ENCODE results near the gene UXT. TPM values are rescaled to one million over a fixed set of nuclear protein-coding genes. Genes with fewer than 3 reads are reported as not detected.

The UXT gene
- total and polyA plus RNA-seq, 2 experiments from 2014 or later, result 58.4 to 141 TPM

- TF ChIP-seq STAT1 (IDR thresholded peaks at IDR 0.05; ENCODE audit: unreplicated experiment), result no peak
- TF ChIP-seq POLR2AphosphoS5 (IDR thresholded peaks at IDR 0.05; ENCODE audit: low read depth), result no peak
Observed at GRCh38 chrX:47707031-47707780, 48.2 kb upstream of the UXT start (continued).

- Histone ChIP-seq H3K79me2 (replicated peaks; ENCODE audit: insufficient read depth) (no peaks in the 10 kb centered on the region), H4K20me1 (replicated peaks; ENCODE audit: insufficient read depth) (no peaks in the 10 kb centered on the region), H3K27me3 (ENCODE audit: insufficient read depth) (no peaks in the 10 kb centered on the region), H3K36me3 (ENCODE audit: insufficient read depth) (no peaks in the 10 kb centered on the region), H3K4me2 (no peak overlapping the region), H3K4me1 (ENCODE audit: insufficient read depth) (no peaks in the 10 kb centered on the region), H2AFZ (no peak overlapping the region), H3K27ac (ENCODE audit: low read depth) (no peak overlapping the region), H3K9me2 (ENCODE audit: insufficient read depth) (no peaks in the 10 kb centered on the region), H3F3A (replicated peaks; ENCODE audit: low read depth) (no peaks in the 10 kb centered on the region), H3K4me3 (no peak overlapping the region)
- H3K4me1 Mint-ChIP-seq, result peaks cover 12% of the 10 kb centered on the region; the same call in 2 of the 3 replicates
- no peaks in the 10 kb centered on the region for H3K36me3 Mint-ChIP-seq (ENCODE audit: low read depth)
- no peak for DNase-seq (ENCODE audit: low spot score)
- H3K9me3 Mint-ChIP-seq, result no peaks in the 10 kb centered on the region
- H3K4me3 Mint-ChIP-seq, result no peak overlapping the region
- no peak overlapping the region for H3K27ac Mint-ChIP-seq
- H3K27me3 Mint-ChIP-seq (ENCODE audit: insufficient read depth, low read depth, poor library complexity), result no peaks in the 10 kb centered on the region
- no peak for ATAC-seq
- TF ChIP-seq EZH2phosphoT487 (IDR thresholded peaks at IDR 0.05; ENCODE audit: unreplicated experiment) (no peak), JUNB (IDR thresholded peaks at IDR 0.05; ENCODE audit: unreplicated experiment) (no peak), ZNF114 (CRISPR knock-in tag; IDR thresholded peaks at IDR 0.05) (no peak), ETS1 (IDR thresholded peaks at IDR 0.05) (no peak), CREB1 (CRISPR knock-in tag; IDR thresholded peaks at IDR 0.05; ENCODE audit: low read depth) (no peak), POLR2AphosphoS5 (IDR thresholded peaks at IDR 0.05; ENCODE audit: low read depth) (no peak), ZNF462 (CRISPR knock-in tag; IDR thresholded peaks at IDR 0.05) (no peak), CTCF (conservative IDR thresholded peaks at IDR 0.05; ENCODE audit: low read depth in 2 of 2) (no peak), REST (IDR thresholded peaks at IDR 0.05; ENCODE audit: unreplicated experiment) (no peak), STAT1 (IDR thresholded peaks at IDR 0.05; ENCODE audit: unreplicated experiment) (no peak), ZNF331 (CRISPR knock-in tag; IDR thresholded peaks at IDR 0.05; ENCODE audit: low read depth) (no peak), EZH2 (IDR thresholded peaks at IDR 0.05; ENCODE audit: low read depth, unreplicated experiment) (no peak)
Observed at GRCh38 chrX:47706575-47706974, 47.6 kb upstream of the UXT start.
